ENCODE measurements around the gene FKBP15. TPM values are rescaled to one million over a fixed set of nuclear protein-coding genes. Genes with fewer than 3 reads are reported as not detected.
"Not testable (repeated sequence)": the region's sequence is repeated elsewhere in the genome, so short reads cannot be mapped to it uniquely, and the experiment has no call there.

The FKBP15 gene
- total RNA-seq, 1 donor from 2014 or later = 18.2 TPM

DNA sequence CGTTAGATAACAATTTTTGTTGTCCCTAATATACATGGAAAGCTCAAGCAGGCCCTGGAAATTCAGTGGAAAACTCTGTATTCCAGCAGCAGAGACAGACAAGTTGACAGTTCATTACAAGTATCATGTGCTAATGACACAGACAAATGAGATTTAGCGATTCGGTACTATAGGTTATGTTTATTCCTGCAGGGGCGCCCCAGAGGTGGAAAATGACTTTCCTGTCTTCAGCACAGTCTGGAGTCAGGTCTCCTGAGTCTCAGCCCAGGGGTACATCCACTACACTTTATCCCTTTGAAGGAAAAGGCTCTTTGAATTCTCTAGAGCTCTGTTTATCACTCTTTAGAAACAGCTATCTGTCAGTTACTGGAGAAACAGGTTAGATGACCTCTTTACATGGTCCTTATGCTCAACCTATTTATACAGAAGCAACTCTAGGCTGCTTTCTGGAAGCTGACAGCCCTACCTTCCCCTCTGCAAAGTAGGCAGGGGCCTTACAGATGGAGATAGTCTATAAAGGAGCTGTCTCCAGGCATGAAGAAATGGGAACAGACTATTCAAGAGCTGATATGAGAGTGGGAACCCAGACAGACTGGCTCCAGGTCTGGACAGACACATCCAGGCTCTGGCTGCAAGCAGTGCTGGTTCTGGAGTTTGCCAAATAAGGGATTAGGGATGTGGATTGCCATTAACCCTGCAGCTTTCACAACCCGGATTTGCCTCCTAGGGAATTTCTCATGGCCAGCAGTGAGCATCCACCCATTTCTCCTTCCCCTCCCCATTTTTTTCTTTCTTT, 77.4 kb downstream of the FKBP15 start:
- peaks cover 10% of the 10 kb centered on the region for H3K36me3 Mint-ChIP-seq (ENCODE audit: unreplicated experiment)
- H3K9me3 Mint-ChIP-seq (ENCODE audit: unreplicated experiment) = no peaks in the 10 kb centered on the region
- peaks cover 5% of the 10 kb centered on the region for H3K4me1 Mint-ChIP-seq (ENCODE audit: low read depth, unreplicated experiment)
- H3K27me3 Mint-ChIP-seq (ENCODE audit: unreplicated experiment) = peaks cover 2% of the 10 kb centered on the region
- TF ChIP-seq, protein P1, sequence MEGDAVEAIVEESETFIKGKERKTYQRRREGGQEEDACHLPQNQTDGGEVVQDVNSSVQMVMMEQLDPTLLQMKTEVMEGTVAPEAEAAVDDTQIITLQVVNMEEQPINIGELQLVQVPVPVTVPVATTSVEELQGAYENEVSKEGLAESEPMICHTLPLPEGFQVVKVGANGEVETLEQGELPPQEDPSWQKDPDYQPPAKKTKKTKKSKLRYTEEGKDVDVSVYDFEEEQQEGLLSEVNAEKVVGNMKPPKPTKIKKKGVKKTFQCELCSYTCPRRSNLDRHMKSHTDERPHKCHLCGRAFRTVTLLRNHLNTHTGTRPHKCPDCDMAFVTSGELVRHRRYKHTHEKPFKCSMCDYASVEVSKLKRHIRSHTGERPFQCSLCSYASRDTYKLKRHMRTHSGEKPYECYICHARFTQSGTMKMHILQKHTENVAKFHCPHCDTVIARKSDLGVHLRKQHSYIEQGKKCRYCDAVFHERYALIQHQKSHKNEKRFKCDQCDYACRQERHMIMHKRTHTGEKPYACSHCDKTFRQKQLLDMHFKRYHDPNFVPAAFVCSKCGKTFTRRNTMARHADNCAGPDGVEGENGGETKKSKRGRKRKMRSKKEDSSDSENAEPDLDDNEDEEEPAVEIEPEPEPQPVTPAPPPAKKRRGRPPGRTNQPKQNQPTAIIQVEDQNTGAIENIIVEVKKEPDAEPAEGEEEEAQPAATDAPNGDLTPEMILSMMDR (IDR thresholded peaks at IDR 0.05; ENCODE audit: partially characterized antibody, unreplicated experiment) = no peak
- DNase-seq = no peak
- no peak overlapping the region for H3K4me3 Mint-ChIP-seq (ENCODE audit: unreplicated experiment)
- H3K27ac Mint-ChIP-seq (ENCODE audit: unreplicated experiment) = no peak overlapping the region

DNA sequence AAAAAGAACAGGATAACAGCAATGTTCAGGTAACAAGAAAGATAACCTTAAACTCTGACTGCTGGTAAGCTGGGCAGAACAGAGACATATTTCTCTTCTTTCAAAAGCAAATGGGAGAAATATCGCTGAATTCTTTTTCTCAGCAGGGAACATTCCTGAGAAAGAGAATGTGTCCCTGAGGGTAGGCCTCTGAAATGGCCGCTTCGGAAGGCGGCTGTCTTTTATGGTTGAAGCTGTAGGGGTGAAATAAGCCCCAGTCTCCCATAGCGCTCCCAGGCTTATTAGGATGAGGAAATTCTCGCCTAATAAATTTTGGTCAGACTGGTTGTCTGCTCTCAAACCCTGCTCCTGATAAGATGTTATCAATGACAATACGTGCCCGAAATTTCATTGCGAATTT, 80.2 kb downstream of the FKBP15 start:
- peaks cover 10% of the 10 kb centered on the region for H3K36me3 Mint-ChIP-seq (ENCODE audit: unreplicated experiment)
- not testable (repeated sequence) for H3K4me3 Mint-ChIP-seq (ENCODE audit: unreplicated experiment); H3K27ac Mint-ChIP-seq (ENCODE audit: unreplicated experiment); H3K9me3 Mint-ChIP-seq (ENCODE audit: unreplicated experiment); H3K4me1 Mint-ChIP-seq (ENCODE audit: low read depth, unreplicated experiment); DNase-seq; H3K27me3 Mint-ChIP-seq (ENCODE audit: unreplicated experiment)

DNA sequence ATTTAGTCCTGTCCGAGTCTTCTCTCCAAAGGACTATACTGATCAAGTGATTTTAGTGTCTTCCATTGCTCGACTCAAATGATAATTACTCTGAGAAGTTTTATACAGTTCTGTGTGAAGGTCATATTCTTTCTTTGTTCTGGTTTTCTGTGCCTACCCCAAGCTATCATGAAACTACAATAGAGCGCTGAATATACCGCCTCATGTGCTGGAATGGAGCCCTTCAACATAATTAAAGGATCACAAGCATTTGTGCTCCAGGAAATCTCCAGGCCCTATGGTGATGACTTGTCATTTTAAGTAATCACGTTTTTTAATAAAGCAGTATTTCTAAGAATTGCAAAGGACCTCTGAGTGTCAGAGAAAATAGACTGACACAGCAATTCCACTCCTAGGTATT, 81.1 kb downstream of the FKBP15 start:
- peaks cover 10% of the 10 kb centered on the region for H3K36me3 Mint-ChIP-seq (ENCODE audit: unreplicated experiment)
- H3K4me1 Mint-ChIP-seq (ENCODE audit: low read depth, unreplicated experiment) = no peaks in the 10 kb centered on the region
- TF ChIP-seq, protein P1 (IDR thresholded peaks at IDR 0.05; ENCODE audit: partially characterized antibody, unreplicated experiment) = no peak
- no peak overlapping the region for H3K4me3 Mint-ChIP-seq (ENCODE audit: unreplicated experiment)
- no peaks in the 10 kb centered on the region for H3K27me3 Mint-ChIP-seq (ENCODE audit: unreplicated experiment)
- no peak overlapping the region for H3K27ac Mint-ChIP-seq (ENCODE audit: unreplicated experiment)
- peaks cover 2% of the 10 kb centered on the region for H3K9me3 Mint-ChIP-seq (ENCODE audit: unreplicated experiment)
- DNase-seq = no peak

DNA sequence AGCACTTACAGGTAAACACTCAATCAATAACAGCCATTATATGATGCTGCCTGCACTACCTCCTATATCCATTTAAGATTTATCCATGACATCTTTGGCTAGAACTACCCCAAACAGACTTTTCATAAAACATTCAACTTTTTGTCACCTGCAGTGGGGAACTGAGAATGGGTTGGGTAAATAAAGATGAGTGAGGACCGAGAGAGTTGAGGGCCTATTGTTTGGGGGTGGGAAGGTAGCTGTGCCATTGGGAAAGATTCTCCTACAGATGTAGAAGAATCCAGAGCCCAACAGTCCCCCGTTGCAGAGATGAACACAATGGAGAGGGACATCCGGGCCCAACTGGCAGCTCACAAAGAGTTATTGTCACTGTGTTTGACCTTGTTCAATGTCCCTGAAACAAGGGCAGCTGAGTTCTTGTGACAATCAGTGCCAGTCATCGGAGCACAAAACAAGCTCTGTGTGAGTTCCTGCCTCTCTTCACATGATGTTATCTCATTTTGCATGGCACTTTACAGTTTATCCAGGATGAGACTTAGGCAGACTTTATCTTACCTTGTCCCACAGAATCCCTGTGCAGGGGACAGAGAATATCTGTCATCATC, 81.8 kb downstream of the FKBP15 start:
- TF ChIP-seq, protein P1 (IDR thresholded peaks at IDR 0.05; ENCODE audit: partially characterized antibody, unreplicated experiment) = no peak
- Mint-ChIP-seq H3K4me1 (ENCODE audit: low read depth, unreplicated experiment) (no peaks in the 10 kb centered on the region), H3K27me3 (ENCODE audit: unreplicated experiment) (no peaks in the 10 kb centered on the region), H3K9me3 (ENCODE audit: unreplicated experiment) (peaks cover 2% of the 10 kb centered on the region), H3K4me3 (ENCODE audit: unreplicated experiment) (no peak overlapping the region), H3K27ac (ENCODE audit: unreplicated experiment) (no peak overlapping the region), H3K36me3 (ENCODE audit: unreplicated experiment) (peaks cover 6% of the 10 kb centered on the region)
- no peak for DNase-seq

DNA sequence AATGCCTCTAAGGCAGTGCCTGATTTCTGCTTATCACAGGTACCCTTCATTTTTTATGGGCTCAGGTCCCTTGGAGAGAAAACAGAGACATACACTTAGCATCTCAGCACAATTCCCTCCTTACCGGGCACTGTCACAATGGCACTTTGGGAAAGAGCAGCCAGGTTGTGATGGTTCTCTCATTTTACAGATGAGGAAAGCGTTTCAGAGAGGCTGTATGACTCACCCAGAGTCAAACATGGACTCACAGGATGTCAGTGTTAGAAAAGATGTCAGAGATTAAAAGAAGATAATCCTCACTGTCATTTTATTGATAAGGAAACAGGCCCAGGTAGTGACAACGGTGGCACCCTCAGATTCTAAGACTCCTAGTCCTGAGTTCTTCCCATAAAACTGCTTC, 82.3 kb downstream of the FKBP15 start:
- DNase-seq = no peak
- TF ChIP-seq, protein P1 (IDR thresholded peaks at IDR 0.05; ENCODE audit: partially characterized antibody, unreplicated experiment) = no peak
- H3K4me1 Mint-ChIP-seq (ENCODE audit: low read depth, unreplicated experiment) = no peaks in the 10 kb centered on the region
- peaks cover 6% of the 10 kb centered on the region for H3K36me3 Mint-ChIP-seq (ENCODE audit: unreplicated experiment)
- peaks cover 2% of the 10 kb centered on the region for H3K9me3 Mint-ChIP-seq (ENCODE audit: unreplicated experiment)
- H3K27ac Mint-ChIP-seq (ENCODE audit: unreplicated experiment) = no peak overlapping the region
- no peaks in the 10 kb centered on the region for H3K27me3 Mint-ChIP-seq (ENCODE audit: unreplicated experiment)
- H3K4me3 Mint-ChIP-seq (ENCODE audit: unreplicated experiment) = no peak overlapping the region
